ENCODE results near the gene SEMA4G.

DNA sequence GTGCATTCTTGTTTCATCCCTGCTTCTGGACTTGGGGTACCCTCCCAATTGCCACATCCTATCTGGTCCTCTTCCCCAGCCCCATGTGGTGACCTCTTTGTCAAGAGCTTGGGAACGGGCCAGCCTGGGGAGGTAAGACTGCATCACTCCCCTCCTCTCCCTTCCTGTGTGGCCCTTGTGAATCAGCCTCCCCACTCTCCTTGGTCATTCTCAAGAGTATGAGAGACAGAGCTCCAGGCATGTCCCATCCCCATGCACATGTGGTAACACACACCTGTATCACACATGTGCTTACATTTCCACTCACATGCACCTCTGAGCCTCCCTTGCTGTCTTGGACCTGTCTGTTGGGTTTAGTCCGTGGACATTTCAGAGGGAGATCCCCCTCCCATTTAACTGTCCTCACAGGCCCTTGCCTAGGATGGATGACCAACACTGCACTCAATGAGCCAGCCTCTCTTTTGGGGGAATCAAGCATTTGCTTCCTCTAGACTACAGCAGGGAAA is 15.4 kb downstream of the SEMA4G start:
- no peak for TF ChIP-seq SP1 (IDR thresholded peaks at IDR 0.05)
- TF ChIP-seq ARNT (IDR thresholded peaks at IDR 0.05): no peak
- no peak for TF ChIP-seq FOXM1 (IDR thresholded peaks at IDR 0.05; ENCODE audit: borderline replicate concordance)
- TF ChIP-seq, protein P1, sequence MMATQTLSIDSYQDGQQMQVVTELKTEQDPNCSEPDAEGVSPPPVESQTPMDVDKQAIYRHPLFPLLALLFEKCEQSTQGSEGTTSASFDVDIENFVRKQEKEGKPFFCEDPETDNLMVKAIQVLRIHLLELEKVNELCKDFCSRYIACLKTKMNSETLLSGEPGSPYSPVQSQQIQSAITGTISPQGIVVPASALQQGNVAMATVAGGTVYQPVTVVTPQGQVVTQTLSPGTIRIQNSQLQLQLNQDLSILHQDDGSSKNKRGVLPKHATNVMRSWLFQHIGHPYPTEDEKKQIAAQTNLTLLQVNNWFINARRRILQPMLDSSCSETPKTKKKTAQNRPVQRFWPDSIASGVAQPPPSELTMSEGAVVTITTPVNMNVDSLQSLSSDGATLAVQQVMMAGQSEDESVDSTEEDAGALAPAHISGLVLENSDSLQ (IDR thresholded peaks at IDR 0.05): no peak
- no peak for TF ChIP-seq ELF4 (IDR thresholded peaks at IDR 0.05)
